Measurements from ENCODE around the gene PTGER2.
A peak's percentile ranks its signal among the peaks of the same experiment; 100 is the strongest.

PTGER2 gene

GRCh38 chr14:52286661-52287649, 27.2 kb upstream of the PTGER2 start:
- Mint-ChIP-seq H3K27me3 (peaks cover 8% of the 10 kb centered on the region), H3K27ac (peak overlapping the region in 1 of 2 donors; percentile 11), H3K9me3 (peaks cover 0 to 5% of the 10 kb centered on the region in 2 donors), H3K4me1 (peaks cover 25% of the 10 kb centered on the region), H3K4me3 (peak overlapping the region; percentile 11 to 40)
- DNase-seq (no peak), ATAC-seq (peak; percentile 33)

GRCh38 chr14:52296378-52296777, 17.7 kb upstream of the PTGER2 start:
- no peaks in the 10 kb centered on the region for H3K27me3 Mint-ChIP-seq
- no peak for DNase-seq
- H3K4me1 Mint-ChIP-seq: peaks cover 2% of the 10 kb centered on the region
- no peak overlapping the region for H3K27ac Mint-ChIP-seq
- no peak overlapping the region for H3K4me3 Mint-ChIP-seq
- H3K9me3 Mint-ChIP-seq: no peaks in the 10 kb centered on the region
- ATAC-seq: no peak

- DNase-seq: no peak
- Mint-ChIP-seq H3K4me3 (no peak overlapping the region), H3K9me3 (no peaks in the 10 kb centered on the region), H3K27ac (no peak overlapping the region), H3K27me3 (peaks cover 5% of the 10 kb centered on the region), H3K4me1 (peaks cover 7% of the 10 kb centered on the region)
- ATAC-seq: no peak
These were observed 15.3 kb upstream of the PTGER2 start for GRCh38 chr14:52298795-52299194.

- Mint-ChIP-seq H3K27me3 (peaks cover 8% of the 10 kb centered on the region), H3K4me3 (no peak overlapping the region), H3K9me3 (no peaks in the 10 kb centered on the region), H3K4me1 (peaks cover 7% of the 10 kb centered on the region), H3K27ac (no peak overlapping the region)
- no peak for DNase-seq
- ATAC-seq: peak; percentile 62
These were observed 14.3 kb upstream of the PTGER2 start for GRCh38 chr14:52299692-52300278.

- DNase-seq (no peak), ATAC-seq (no peak)
- Mint-ChIP-seq H3K9me3 (no peaks in the 10 kb centered on the region), H3K4me1 (peaks cover 16% of the 10 kb centered on the region), H3K27me3 (peaks cover 8% of the 10 kb centered on the region), H3K4me3 (no peak overlapping the region), H3K27ac (no peak overlapping the region)
These were observed 10.9 kb upstream of the PTGER2 start for GRCh38 chr14:52303236-52303635.

GRCh38 chr14:52304248-52304904, 9.7 kb upstream of the PTGER2 start:
- peaks cover 18% of the 10 kb centered on the region for H3K4me1 Mint-ChIP-seq
- no peaks in the 10 kb centered on the region for H3K9me3 Mint-ChIP-seq
- H3K27ac Mint-ChIP-seq: no peak overlapping the region
- peaks cover 8% of the 10 kb centered on the region for H3K27me3 Mint-ChIP-seq
- no peak overlapping the region for H3K4me3 Mint-ChIP-seq
- ATAC-seq (no peak), DNase-seq (no peak)

- Mint-ChIP-seq H3K27ac (no peak overlapping the region), H3K4me1 (peaks cover 18% of the 10 kb centered on the region), H3K4me3 (no peak overlapping the region), H3K9me3 (no peaks in the 10 kb centered on the region), H3K27me3 (peaks cover 8% of the 10 kb centered on the region)
- no peak for DNase-seq
- no peak for ATAC-seq
These were observed 9.1 kb upstream of the PTGER2 start for GRCh38 chr14:52305014-52305413.

- Mint-ChIP-seq H3K27ac (no peak overlapping the region), H3K4me3 (peak overlapping the region in 1 of 2 donors; percentile 11)
- ATAC-seq: no peak
These were observed 6.7 kb upstream of the PTGER2 start for GRCh38 chr14:52307376-52307775.

GRCh38 chr14:52307905-52308304, 6.2 kb upstream of the PTGER2 start:
- H3K9me3 Mint-ChIP-seq: peaks cover 0 to 3% of the 10 kb centered on the region in 2 donors
- H3K27me3 Mint-ChIP-seq: peaks cover 20% of the 10 kb centered on the region
- no peak overlapping the region for H3K4me3 Mint-ChIP-seq
- H3K27ac Mint-ChIP-seq: peak overlapping the region in 1 of 2 donors; percentile 21
- DNase-seq (no peak), ATAC-seq (no peak)
- H3K4me1 Mint-ChIP-seq: peaks cover 37% of the 10 kb centered on the region

More at GRCh38 chr14:52307376-52307775, 6.7 kb upstream of the PTGER2 start:
- DNase-seq: no peak
- H3K9me3 Mint-ChIP-seq: peaks cover 0 to 3% of the 10 kb centered on the region in 2 donors
- peaks cover 15% of the 10 kb centered on the region for H3K27me3 Mint-ChIP-seq
- peaks cover 32% of the 10 kb centered on the region for H3K4me1 Mint-ChIP-seq

- Mint-ChIP-seq H3K27ac (no peak overlapping the region), H3K4me3 (no peak overlapping the region), H3K27me3 (peaks cover 32% of the 10 kb centered on the region), H3K9me3 (peaks cover 0 to 3% of the 10 kb centered on the region in 2 donors), H3K4me1 (peaks cover 60% of the 10 kb centered on the region)
- ATAC-seq (no peak), DNase-seq (no peak)
These were observed 3.6 kb upstream of the PTGER2 start for GRCh38 chr14:52310541-52310940.

GRCh38 chr14:52312931-52313355, 1.2 kb upstream of the PTGER2 start:
- Mint-ChIP-seq H3K9me3 (peaks cover 0 to 3% of the 10 kb centered on the region in 2 donors), H3K27me3 (peaks cover 32% of the 10 kb centered on the region), H3K4me1 (peaks cover 75% of the 10 kb centered on the region), H3K4me3 (peak overlapping the region; percentile 98 to 100), H3K27ac (no peak overlapping the region)
- ATAC-seq (no peak), DNase-seq (no peak)

GRCh38 chr14:52313462-52313861, 650 bp upstream of the PTGER2 start:
- H3K9me3 Mint-ChIP-seq: peaks cover 0 to 3% of the 10 kb centered on the region in 2 donors
- no peak for DNase-seq
- H3K27me3 Mint-ChIP-seq: peaks cover 32% of the 10 kb centered on the region
- no peak for ATAC-seq
- peaks cover 75% of the 10 kb centered on the region for H3K4me1 Mint-ChIP-seq
- peak overlapping the region; percentile 98 to 100 for H3K4me3 Mint-ChIP-seq
- peak overlapping the region; percentile 79 to 84 for H3K27ac Mint-ChIP-seq

GRCh38 chr14:52314595-52315354, 663 bp downstream of the PTGER2 start:
- Mint-ChIP-seq H3K4me1 (peaks cover 87% of the 10 kb centered on the region), H3K27me3 (peaks cover 32% of the 10 kb centered on the region), H3K9me3 (peaks cover 0 to 3% of the 10 kb centered on the region in 2 donors), H3K27ac (peak overlapping the region; percentile 74 to 96), H3K4me3 (peak overlapping the region; percentile 98 to 100)
- ATAC-seq (peak; percentile 56), DNase-seq (peak; percentile 48 to 50)

GRCh38 chr14:52315355-52315718, 1.2 kb downstream of the PTGER2 start:
- H3K9me3 Mint-ChIP-seq: peaks cover 0 to 3% of the 10 kb centered on the region in 2 donors
- H3K4me1 Mint-ChIP-seq: peaks cover 92% of the 10 kb centered on the region
- peaks cover 32% of the 10 kb centered on the region for H3K27me3 Mint-ChIP-seq
- H3K27ac Mint-ChIP-seq: peak overlapping the region; percentile 74 to 96
- H3K4me3 Mint-ChIP-seq: peak overlapping the region; percentile 98 to 100
- ATAC-seq (peak; percentile 27), DNase-seq (no peak)

GRCh38 chr14:52318062-52318461, 4.0 kb downstream of the PTGER2 start:
- Mint-ChIP-seq H3K27me3 (peaks cover 18% of the 10 kb centered on the region), H3K27ac (no peak overlapping the region)

More at GRCh38 chr14:52318062-52318461, 4.0 kb downstream of the PTGER2 start:
- H3K9me3 Mint-ChIP-seq: peaks cover 12 to 22% of the 10 kb centered on the region in 2 donors
- ATAC-seq (no peak), DNase-seq (no peak)
- H3K4me1 Mint-ChIP-seq: peaks cover 76% of the 10 kb centered on the region
- peak overlapping the region; percentile 46 to 100 for H3K4me3 Mint-ChIP-seq
